GM21528 (cell line): ENCODE data around the gene DNAH8.
A peak's percentile ranks its signal among the peaks of the same experiment; 100 is the strongest.
"Not testable (repeated sequence)": the region's sequence is repeated elsewhere in the genome, so short reads cannot be mapped to it uniquely, and the experiment has no call there.

Experiments used
- ATAC-seq: cut with Tn5 transposase; IDR thresholded peaks from one replicate; pipeline ENCODE4 v1.9.1; 2021; ENCODE audit warnings: mild to moderate bottlenecking, moderate library complexity; ENCODE audit not compliant: unreplicated experiment, low FRiP score

Gene DNAH8

DNA sequence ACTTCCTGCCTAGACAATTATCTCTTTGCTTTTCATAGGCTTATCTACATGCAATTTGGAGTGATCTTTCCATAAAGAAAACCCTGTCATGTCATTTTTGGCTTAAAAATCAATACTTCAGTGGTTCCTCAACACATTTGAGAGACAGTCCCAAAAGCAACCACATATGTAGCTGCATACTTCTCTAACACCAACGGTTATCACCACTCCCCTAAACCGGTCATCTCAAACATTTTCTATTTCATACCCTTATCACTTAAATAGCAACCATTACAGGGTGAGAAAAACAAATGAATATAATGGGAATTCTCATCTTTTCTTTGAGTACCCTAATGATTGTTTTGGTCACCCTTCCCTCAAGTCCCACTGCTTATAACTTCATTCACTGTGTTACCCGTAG is 17.3 kb upstream of the DNAH8 start:
- no peak for ATAC-seq

DNA sequence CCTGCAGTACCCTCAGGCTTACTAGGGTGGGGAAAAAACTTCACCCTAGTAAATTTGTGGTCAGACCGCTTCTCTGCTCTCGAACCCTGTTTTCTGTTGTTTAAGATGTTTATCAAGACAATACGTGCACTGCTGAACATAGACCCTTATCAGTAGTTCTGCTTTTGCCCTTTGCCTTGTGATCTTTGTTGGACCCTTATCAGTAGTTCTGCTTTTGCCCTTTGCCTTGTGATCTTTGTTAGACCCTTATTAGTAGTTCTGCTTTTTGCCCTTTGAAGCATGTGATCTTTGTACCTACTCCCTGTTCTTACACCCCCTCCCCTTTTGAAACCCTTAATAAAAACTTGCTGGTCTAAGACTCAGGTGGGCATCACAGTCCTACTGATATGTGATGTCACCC is 15.4 kb upstream of the DNAH8 start:
- ATAC-seq = not testable (repeated sequence)

DNA sequence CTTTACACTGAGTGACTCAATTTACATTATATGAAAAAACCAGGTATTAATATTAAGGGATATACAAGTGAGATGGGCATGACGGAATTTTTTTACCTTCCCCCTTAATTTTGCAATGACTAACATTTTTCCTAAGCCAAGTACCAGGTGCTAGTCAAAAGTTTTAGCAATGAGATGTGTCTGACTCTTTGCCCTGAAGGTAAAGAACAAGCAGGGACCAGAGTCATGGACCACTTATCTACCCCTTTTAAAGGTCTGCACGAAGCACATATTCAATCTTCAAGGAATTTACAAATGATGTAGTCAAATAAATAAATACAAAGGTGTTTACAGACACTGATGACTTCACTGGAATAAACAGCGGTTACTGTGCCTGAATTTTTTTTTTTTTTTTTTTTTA is 13.6 kb upstream of the DNAH8 start:
- ATAC-seq = no peak

DNA sequence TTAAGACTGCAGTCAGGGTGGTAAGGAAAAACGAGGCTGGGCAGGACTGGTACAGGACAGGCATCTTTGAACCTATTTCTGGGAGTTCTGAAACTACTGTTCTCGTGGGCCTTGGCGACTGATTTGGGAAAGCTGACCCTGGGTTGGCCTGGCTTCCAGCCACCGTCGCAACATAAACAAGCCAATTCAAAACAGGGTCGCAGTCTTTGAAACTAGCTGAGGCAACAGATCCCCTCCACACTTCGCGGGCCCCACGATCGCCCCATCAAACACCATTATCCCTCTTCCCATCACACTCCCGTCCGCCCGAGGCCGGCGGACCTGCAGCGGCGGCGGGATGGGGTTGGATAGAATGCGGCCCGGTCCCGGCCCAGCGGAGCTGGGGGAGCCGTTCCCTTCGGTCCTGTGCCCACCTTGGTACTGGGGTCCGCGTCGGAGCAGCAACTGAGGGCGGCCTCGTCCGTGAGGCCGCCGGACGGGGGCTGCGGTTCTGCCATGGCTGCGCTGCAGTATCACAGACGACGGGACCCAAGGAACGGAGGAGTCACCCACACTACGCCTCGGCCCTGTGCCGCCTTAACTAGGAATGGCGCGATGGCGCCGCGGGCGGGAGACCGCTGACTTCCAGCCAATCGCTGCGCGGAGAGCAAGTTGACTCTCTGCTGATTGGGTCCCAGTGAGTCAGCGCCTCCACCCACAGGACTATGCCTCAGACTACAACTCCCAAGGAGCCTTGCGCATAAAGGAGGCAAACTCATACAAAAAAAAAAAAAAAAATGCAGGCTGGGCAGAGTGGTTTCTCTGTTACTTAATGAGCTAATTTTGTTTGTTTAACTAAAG is 12.3 kb upstream of the DNAH8 start, which contains the start of gene GLO1:
TSS of gene GLO1 (minus strand) at position 588 of the 840 bp plus-strand sequence. CDS start at position 497, 91 bp downstream.
- peak; percentile 99 for ATAC-seq

DNA sequence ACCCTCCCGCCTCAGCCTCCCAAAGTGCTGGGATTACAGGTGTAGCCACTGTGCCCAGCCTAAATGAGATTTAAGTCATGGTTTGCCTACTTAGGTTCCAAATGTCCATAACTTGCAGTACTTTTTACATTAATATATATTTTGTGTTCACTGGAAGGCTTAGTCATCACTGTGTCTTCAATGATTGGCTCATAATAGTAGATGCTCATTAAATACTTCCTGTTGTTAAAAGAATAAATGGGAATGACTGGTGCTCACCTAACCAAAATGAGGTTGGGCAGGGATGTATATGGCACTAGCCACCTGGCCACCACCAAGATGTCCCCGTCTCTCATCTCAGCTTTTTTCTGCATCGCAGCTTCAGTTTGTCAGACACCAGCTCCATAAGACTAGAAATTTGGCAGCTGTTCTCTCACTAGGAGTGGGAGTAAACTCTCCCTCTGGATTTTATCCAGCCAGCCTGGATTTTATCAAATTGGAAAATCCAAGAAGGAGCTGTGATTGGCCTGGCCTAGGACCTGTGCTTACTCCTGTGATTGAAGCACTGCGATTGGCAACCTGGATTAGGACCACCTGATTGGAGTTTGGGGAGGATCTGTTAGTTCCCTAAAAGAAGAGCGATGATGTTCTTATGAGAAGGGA is 11.0 kb upstream of the DNAH8 start:
- ATAC-seq = no peak

DNA sequence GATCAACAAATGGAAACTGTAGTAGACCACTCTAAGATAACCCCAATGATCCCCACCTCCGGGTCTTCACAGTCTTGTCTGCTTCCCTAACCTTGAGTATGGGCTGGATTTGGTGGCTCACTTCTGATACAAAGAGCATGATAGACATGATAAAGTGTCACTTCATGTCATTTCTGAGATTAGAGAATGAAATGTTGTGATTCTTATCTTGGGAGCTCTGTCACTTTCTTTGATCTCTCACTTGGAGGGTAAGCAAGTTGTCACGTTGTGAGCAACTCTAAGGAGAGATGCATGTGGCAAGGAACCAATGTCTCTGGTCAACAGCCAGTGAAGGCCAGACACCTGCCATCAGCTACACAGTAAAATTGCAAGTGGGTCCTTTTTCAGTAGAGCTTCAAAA is 9.2 kb upstream of the DNAH8 start:
- no peak for ATAC-seq

DNA sequence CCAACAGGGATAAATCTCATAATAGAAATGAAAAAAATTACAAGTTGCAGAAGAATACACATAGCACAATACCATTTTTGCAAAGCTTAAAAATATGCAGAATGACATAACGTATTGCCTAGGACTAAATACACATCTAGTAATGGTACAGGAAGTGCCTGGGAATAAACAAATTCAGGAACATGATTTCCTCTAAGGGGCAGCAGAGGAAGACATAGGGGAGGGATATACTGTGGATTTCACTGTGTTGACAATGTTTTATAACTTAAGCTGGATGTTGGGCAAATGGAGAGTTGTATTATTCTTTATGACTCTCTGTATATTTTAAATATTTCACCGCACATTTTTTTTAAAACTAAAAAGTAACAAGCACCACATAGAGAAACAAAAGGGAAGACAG is 6.6 kb upstream of the DNAH8 start:
- ATAC-seq = no peak

DNA sequence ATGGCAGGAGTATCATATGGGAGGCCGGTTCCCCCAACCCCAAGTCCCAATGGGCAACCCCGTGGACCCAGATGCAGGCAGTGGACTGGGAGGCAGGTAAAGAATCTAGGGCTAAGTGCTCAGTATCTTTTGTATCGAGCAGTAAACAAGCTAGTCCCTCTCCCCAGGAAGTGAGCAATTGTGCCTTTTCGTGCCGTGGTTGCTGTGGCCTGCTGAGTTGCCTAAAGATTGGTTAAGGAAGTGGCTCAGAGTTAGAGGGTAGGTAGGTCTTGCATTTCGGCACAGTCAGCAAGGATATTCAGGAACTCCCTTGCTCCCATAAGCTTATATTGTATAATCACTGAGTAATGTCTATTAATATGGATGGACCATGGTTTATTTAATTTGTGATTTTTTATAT is 1.3 kb upstream of the DNAH8 start:
- ATAC-seq = no peak

DNA sequence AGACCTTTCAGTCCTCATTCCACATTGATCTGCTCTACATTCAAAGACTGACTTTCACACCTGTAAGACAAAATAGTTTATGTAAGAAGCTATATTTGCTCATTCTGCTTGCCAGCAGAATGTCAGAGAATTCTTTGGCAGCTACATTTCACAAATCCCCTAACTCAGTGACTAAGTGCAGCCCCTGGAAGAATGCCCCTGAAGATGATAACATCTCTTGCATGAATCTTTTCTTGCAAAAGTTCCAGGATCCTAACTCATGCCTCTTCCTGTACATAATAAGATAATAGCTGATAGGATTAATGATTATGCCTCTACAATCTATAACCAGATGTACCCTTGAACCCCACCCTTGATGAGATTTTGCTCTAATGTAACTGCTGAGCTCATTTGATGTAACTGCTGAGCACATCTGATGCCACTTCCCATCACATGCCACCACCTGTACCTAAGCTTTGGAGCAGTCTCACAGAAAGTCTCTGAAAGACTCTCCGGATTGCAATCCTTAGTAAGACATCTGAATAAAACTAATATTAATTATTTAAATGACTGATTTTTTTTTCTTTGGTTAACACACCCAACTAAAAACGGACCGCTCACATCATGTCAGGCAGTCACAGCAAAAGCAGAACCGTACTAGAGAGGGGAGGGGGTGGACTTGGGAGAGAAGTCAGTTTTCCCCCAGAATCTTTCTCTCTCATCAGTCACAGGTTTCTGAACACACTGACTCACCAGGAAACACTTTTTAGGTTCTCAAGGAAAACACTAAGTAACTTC is 684 bp upstream of the DNAH8 start:
- no peak for ATAC-seq

DNA sequence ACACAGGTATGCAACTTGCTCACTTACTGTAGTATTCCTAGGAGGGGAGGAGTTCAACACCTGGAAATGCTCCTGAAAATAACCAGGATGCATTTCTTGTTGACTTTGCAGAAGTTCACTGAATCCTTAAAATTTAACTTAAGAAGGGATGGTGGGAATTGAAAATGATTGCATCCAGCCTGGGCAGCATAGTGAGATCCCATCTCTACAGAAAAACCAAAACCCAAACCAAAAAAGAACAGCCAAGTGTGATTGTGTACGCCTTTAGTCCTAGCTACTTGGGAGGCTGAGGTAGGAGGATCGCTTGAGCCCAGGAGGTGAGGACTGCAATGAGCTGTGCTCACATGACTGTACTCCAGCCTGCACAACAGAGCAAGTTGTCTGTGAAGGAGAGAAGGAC is 1.7 kb downstream of the DNAH8 start:
- ATAC-seq = no peak

DNA sequence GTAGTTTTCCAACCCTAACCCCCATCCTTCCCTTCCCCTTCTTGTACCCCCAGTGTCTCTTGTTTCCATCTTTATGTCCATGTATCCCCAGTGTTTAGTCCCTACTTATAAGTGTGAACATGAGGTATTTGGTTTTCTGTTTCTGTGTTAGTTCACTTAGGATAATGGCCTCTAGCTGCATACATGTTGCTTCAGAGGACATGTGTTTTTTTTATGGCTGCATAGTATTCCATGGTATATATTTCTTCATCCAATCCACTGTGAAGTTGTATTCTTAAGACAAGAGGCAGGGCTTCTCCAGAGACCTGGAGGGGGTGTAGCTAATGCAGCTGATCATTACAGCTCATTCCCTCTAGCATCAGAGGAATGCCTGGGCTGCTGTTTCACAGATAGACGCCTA is 4.2 kb downstream of the DNAH8 start:
- ATAC-seq = no peak

DNA sequence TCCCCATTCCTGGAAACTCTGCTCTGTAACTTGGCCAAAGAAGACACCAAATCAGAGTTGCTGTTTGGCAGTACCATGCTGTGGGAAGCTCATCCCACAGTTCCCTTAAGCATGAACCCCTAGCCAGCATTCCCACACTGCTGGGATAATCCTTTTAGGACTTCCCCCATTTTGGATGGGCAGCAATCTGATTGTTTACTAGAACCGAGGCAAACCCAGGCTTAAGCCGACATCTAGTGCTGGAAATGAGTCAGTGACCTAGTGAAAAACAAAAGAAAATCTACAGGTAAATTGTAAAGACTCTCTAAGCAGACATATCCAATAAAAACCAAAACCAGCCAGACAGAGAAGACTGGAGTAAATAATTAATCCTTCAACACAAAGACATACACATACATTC is 5.2 kb downstream of the DNAH8 start:
- no peak for ATAC-seq

DNA sequence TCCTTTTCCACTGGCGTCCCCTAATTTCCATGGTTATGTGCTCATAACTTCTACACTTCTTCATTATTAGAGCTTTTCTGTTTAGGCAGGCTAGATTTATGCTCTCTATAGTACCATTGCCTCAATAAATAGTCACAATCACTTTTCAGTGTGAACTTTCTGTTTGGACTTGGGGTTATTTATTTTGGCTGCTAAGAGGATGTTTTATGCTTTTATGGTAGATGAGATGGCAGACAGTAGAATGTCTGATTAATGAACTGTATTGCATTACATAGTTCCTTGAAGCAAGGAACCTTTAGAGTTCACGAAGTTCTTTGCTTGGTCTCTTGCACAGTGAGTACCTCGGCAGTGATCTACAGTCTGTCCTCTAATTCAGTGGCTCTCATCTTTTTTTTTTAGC is 6.9 kb downstream of the DNAH8 start:
- ATAC-seq = no peak

DNA sequence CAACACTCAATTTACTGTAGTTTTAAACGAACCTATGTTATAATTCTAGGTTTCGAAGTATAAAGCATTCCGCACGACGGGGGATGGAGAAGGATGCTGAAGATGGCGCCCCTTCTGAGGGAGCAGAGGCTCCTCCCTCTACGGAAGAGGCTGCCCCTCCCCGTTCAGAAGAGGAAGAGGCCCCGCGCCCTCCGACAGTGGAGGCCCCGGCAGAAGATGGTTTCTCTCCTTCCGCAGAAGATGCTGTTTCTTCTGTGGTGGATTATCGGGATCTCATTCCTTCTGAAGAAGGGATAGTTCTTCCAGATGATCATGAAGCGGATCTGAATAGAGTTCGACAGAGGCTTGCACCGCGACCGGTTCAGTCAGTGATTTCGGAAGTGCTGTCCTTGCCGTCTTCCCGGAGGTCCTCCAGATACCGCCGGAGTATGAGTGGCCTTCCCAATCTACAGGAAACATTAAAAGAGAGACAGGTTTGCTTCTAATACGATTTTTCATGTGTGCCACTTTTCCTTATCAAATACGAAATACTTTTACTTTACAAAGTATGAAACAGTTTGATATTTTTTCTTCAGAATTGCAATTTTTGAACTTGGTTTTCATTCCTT is 7.7 kb downstream of the DNAH8 start:
- no peak for ATAC-seq

DNA sequence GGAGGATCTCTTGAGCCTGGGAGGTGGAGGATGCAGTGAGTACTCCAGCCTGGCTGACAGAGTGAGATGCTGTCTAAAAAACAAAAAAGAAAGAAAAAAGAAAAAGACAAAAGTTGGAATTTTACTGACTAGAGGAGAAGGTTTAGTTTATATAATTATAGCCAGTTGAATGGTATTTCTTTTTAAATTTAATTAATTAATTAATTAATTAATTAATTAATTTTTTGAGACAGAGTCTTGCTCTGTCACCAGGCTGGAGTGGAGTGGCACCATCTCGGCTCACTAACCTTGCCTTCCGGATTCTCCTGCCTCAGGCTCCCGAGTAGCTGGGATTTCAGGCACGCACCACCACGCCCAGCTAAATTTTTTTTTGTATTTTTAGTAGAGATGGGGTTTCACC is 8.7 kb downstream of the DNAH8 start:
- ATAC-seq = no peak

DNA sequence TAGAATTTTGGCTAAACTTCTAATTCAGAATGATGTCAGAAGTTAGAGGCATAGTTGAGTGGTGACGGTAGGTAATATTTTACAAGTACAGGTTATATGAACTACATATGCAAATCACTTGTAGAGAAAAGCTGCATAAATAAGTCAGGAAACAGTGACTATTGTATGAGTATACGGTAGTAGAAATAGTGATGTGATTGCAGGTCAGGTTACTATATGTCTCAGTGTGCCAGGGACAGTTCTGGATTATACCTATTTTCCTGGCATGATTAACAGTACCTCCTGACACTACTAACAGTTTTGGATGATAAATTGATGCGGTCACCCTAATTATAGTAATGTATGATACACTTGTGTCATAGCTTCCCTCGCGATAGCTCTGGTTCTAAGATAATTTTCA is 9.2 kb downstream of the DNAH8 start:
- ATAC-seq = no peak

DNA sequence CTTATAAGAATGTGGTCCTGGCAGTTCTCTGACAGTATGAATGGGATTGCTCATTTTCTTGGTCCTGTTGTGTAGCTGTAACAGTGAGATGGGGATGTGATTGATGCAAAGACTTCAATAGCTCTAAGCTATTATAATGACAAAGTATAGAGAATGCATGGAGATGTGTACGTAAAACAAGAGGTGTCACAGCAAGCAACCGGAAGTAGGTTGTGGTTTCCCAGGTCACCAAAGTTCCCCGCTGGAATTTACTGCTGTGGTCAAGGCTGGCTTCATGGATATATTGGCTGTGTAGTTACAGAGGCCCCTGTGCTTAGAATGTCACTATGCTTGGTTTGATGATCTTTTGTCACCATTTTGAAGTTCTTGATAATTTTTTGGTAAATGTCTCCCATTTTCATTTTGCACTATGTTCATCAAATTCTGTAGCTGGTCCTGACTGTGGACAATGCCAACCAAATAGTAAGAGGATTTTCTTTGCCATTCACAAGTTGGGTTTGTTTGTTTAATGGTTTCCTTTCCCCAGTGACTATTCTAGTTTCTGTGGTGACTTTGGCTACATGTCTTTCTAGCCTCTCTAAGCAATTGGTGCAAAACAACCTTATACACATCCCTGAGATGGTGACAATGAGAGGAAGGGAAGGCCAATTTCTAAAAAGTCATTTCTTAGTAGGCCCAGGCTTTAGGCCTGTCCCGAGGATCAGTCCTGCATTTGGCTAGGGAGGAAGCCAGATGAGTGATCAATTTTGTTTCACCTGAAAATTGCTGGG is 10.5 kb downstream of the DNAH8 start:
- no peak for ATAC-seq

DNA sequence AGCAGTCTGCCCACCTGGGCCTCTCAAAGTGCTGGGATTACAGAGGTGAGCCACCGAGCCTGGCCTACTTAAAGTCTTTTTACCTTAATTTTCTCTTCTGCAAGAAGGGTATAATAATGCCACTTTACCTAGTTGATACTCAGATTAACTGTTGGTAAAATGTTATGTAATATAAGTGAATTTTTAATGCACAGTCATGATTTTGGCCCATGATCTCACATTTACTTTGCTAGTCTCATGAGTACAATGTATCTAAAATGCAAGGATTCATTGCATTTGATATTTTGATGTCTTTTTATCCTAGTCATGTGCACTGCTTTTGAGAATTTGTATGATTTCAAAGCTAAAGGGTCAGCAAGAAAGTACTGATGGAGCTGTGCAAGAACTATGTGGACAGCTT is 13.1 kb downstream of the DNAH8 start:
- ATAC-seq = no peak

DNA sequence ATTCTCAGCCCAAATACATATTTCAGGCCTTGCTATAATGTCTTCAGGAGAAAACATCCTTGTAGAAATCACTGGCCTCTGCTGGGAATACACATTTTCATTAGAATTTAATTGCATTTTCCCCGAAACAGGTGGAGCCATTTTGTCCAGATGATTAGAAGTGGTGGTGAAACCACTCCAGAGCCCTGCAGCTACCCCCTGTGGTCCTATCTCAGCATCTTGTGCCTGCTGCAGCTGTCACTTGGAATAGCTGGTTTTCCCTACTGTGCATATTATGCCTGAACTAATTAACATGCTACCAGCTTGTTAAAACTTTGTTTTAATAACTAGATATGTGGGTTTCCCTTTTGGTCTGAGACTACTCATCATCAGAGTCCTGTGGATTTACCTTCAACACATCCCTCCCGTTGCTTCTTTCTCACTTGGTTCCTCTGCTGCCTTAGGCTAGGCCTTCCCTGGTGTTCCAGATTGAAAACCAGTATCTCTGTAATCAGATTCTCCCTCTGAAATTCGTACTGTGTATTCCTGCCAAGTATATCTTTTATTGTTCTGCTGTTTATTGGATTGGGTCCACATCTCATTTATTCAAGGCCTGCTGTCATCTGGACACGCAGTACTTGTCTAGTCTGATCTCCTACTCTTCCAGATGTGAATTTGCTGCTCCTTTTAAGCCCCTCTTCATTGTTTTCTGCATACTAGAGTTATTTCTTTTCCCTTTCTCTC is 15.2 kb downstream of the DNAH8 start:
- no peak for ATAC-seq

DNA sequence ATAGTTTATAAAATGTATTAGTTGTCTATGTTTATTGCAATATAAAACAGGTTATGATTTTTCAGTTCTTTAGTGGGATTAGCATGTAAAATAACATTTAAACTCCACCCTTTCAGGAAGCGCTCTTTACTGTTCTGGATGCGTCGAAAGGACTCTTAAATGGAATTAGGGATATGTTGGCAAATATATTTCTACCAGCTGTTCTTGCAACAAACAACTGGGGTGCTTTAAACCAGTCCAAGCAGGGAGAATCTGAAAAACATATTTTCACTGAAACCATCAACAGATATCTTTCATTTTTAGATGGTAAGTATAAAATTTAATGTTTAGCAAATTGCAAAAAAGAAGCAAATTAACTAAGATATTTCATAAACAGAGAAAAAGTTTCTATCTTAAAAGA is 21.8 kb downstream of the DNAH8 start:
- no peak for ATAC-seq
